SU-DHL-6 (cell line): Measurements from ENCODE around the gene FAM120A.

Experiments
- H2AFZ ChIP-seq: fragments of 200-600 bp; sonication (generic); 2 replicates; pipeline ENCODE4 v1.6.1; 2014; ENCODE audit warnings: low read depth, mild to moderate bottlenecking, moderate library complexity, mixed read lengths, antibody characterized with exemption, low read length; ENCODE audit not compliant: severe bottlenecking
- H3F3A ChIP-seq: fragments of 200-600 bp; shearing (Covaris generic); 2 replicates; pipeline ENCODE4 v1.6.0; 2016; ENCODE audit warnings: antibody characterized with exemption, mild to moderate bottlenecking; ENCODE audit not compliant: insufficient read depth
- H3K27ac ChIP-seq: fragments of 200-600 bp; sonication (generic); 2 replicates; pipeline ENCODE4 v1.5.1; 2016; ENCODE audit warnings: low read depth, mild to moderate bottlenecking, low read length, moderate library complexity, mixed read lengths
- H3K27me3 ChIP-seq: fragments of 200-600 bp; sonication (generic), shearing (Covaris generic); 2 replicates; pipeline ENCODE4 v1.6.0; 2014; ENCODE audit warnings: mild to moderate bottlenecking, low read length
- H3K36me3 ChIP-seq: fragments of 200-600 bp; sonication (generic); 2 replicates; pipeline ENCODE4 v1.6.1; 2014; ENCODE audit warnings: mild to moderate bottlenecking, low read length, mixed read lengths
- H3K4me2 ChIP-seq: fragments of 300-600, 200-600 bp; shearing (Covaris generic), sonication (generic); 2 replicates; pipeline ENCODE4 v1.6.0; 2014; ENCODE audit warnings: low read length, low read depth, mild to moderate bottlenecking; ENCODE audit not compliant: poor library complexity, severe bottlenecking
- H3K4me3 ChIP-seq: fragments of 200-600 bp; sonication (generic); 2 replicates; pipeline ENCODE4 v1.5.1; 2014; ENCODE audit warnings: antibody characterized with exemption, low read length, mild to moderate bottlenecking, mixed read lengths; ENCODE audit not compliant: insufficient read depth, poor library complexity, severe bottlenecking
- H3K79me2 ChIP-seq: fragments of 200-600 bp; sonication (generic); 2 replicates; pipeline ENCODE4 v1.6.1; 2014; ENCODE audit warnings: mild to moderate bottlenecking, low read length, moderate library complexity; ENCODE audit not compliant: insufficient read depth
- H3K9ac ChIP-seq: fragments of 200-600 bp; sonication (generic); 2 replicates; pipeline ENCODE4 v1.7.0; 2014; ENCODE audit warnings: mild to moderate bottlenecking, low read length
- H3K9me2 ChIP-seq: fragments of 200-600 bp; sonication (generic); replicated peaks from 2 replicates; pipeline ENCODE4 v1.6.1; 2014; ENCODE audit warnings: low read length; ENCODE audit not compliant: insufficient read depth
- H3K9me3 ChIP-seq: fragments of 200-600 bp; sonication (generic); 2 replicates; pipeline ENCODE4 v1.6.1; 2014; ENCODE audit warnings: low read length, mixed read lengths; ENCODE audit not compliant: insufficient read depth
- H4K20me1 ChIP-seq: fragments of 200-600 bp; sonication (generic); 2 replicates; pipeline ENCODE4 v1.6.1; 2014; ENCODE audit warnings: low read depth, mild to moderate bottlenecking, antibody characterized with exemption, low read length, moderate library complexity, mixed read lengths
- CTCF ChIP-seq: fragments of 200-600 bp; sonication (generic); IDR thresholded peaks from one replicate; pipeline ENCODE4 v1.5.1; 2017; ENCODE audit warnings: antibody characterized with exemption, mild to moderate bottlenecking, low read length, moderate library complexity; ENCODE audit not compliant: insufficient read depth, poor library complexity, severe bottlenecking
- EZH2phosphoT487 ChIP-seq: fragments of 200-600 bp; sonication (generic), shearing (Covaris generic); conservative IDR thresholded peaks from 2 replicates; pipeline ENCODE4 v1.6.1; 2018; ENCODE audit warnings: mild to moderate bottlenecking, antibody characterized with exemption, low read length, moderate library complexity, mixed read lengths

FAM120A gene

GRCh38 chr9:93532141-93532540, 80.7 kb downstream of the FAM120A start:
- H2AFZ ChIP-seq = no peak overlapping the region
- H3K36me3 ChIP-seq = peaks cover 45% of the 10 kb centered on the region
- H3K4me3 ChIP-seq = no peak overlapping the region

GRCh38 chr9:93533863-93534262, 82.4 kb downstream of the FAM120A start:
- no peaks in the 10 kb centered on the region for H4K20me1 ChIP-seq
- no peaks in the 10 kb centered on the region for H3K79me2 ChIP-seq
- no peaks in the 10 kb centered on the region for H3K9me2 ChIP-seq
- H3F3A ChIP-seq = no peaks in the 10 kb centered on the region
- H3K36me3 ChIP-seq = peaks cover 40% of the 10 kb centered on the region
- no peaks in the 10 kb centered on the region for H3K27me3 ChIP-seq
- no peak overlapping the region for H3K9ac ChIP-seq
- H2AFZ ChIP-seq = no peak overlapping the region
- TF ChIP-seq EZH2phosphoT487 (no peak), CTCF (no peak)
- H3K4me3 ChIP-seq = no peak overlapping the region
- H3K4me2 ChIP-seq = no peak overlapping the region
- no peak overlapping the region for H3K27ac ChIP-seq
- H3K9me3 ChIP-seq = no peaks in the 10 kb centered on the region

More at GRCh38 chr9:93532141-93532540, 80.7 kb downstream of the FAM120A start:
- no peaks in the 10 kb centered on the region for H3K27me3 ChIP-seq
- no peak overlapping the region for H3K9ac ChIP-seq
- no peaks in the 10 kb centered on the region for H3F3A ChIP-seq
- no peaks in the 10 kb centered on the region for H3K9me2 ChIP-seq
- H3K27ac ChIP-seq = no peak overlapping the region
- H3K4me2 ChIP-seq = no peak overlapping the region
- H3K9me3 ChIP-seq = no peaks in the 10 kb centered on the region
- no peaks in the 10 kb centered on the region for H4K20me1 ChIP-seq
- TF ChIP-seq EZH2phosphoT487 (no peak), CTCF (no peak)
- H3K79me2 ChIP-seq = no peaks in the 10 kb centered on the region

GRCh38 chr9:93536167-93536566, 84.7 kb downstream of the FAM120A start:
- no peak overlapping the region for H3K27ac ChIP-seq
- no peak for TF ChIP-seq CTCF
- TF ChIP-seq EZH2phosphoT487 = no peak
- no peaks in the 10 kb centered on the region for H3F3A ChIP-seq
- H3K27me3 ChIP-seq = no peaks in the 10 kb centered on the region
- H3K9me2 ChIP-seq = no peaks in the 10 kb centered on the region
- peaks cover 21% of the 10 kb centered on the region for H3K36me3 ChIP-seq
- no peak overlapping the region for H3K4me3 ChIP-seq
- H3K4me2 ChIP-seq = no peak overlapping the region
- no peak overlapping the region for H2AFZ ChIP-seq
- no peaks in the 10 kb centered on the region for H4K20me1 ChIP-seq
- no peaks in the 10 kb centered on the region for H3K9me3 ChIP-seq
- no peaks in the 10 kb centered on the region for H3K79me2 ChIP-seq
- no peak overlapping the region for H3K9ac ChIP-seq

GRCh38 chr9:93536874-93537273, 85.4 kb downstream of the FAM120A start:
- H3K36me3 ChIP-seq = peaks cover 16% of the 10 kb centered on the region
- H3K9me3 ChIP-seq = no peaks in the 10 kb centered on the region
- no peaks in the 10 kb centered on the region for H3K27me3 ChIP-seq
- H3F3A ChIP-seq = no peaks in the 10 kb centered on the region
- no peak overlapping the region for H2AFZ ChIP-seq
- no peaks in the 10 kb centered on the region for H3K79me2 ChIP-seq
- H3K4me2 ChIP-seq = no peak overlapping the region
- TF ChIP-seq CTCF (no peak), EZH2phosphoT487 (no peak)
- H3K9ac ChIP-seq = no peak overlapping the region
- H3K9me2 ChIP-seq = no peaks in the 10 kb centered on the region
- no peaks in the 10 kb centered on the region for H4K20me1 ChIP-seq
- no peak overlapping the region for H3K27ac ChIP-seq
- H3K4me3 ChIP-seq = no peak overlapping the region
